ENCODE data around the gene FKBP15.
"Not testable (repeated sequence)": the region's sequence is repeated elsewhere in the genome, so short reads cannot be mapped to it uniquely, and the experiment has no call there.

Gene FKBP15

DNA sequence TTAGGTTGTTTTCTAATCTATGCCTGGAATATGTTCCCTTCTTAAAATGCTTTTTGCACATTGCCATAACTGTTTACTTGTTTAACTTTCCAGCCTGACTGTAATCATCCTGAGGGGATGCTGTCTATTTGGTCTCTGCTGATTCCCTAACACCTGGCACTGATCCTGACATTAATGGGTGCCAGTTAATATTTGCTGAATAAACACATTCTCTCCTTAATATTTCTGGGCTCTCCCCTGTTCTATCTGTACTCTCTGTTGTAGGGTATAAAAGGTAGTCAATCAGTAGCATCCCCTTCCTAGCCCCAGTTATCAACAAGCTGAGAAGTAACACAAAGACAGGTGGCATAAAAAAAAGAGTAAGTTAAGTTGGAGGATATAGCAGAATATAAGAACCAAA, 91.6 kb downstream of the FKBP15 start:
- H3K27ac ChIP-seq (ENCODE audit: low read length) = no peak overlapping the region
- peaks cover 10% of the 10 kb centered on the region for H3K4me1 ChIP-seq (ENCODE audit: low read length)
- TF ChIP-seq, protein P1, sequence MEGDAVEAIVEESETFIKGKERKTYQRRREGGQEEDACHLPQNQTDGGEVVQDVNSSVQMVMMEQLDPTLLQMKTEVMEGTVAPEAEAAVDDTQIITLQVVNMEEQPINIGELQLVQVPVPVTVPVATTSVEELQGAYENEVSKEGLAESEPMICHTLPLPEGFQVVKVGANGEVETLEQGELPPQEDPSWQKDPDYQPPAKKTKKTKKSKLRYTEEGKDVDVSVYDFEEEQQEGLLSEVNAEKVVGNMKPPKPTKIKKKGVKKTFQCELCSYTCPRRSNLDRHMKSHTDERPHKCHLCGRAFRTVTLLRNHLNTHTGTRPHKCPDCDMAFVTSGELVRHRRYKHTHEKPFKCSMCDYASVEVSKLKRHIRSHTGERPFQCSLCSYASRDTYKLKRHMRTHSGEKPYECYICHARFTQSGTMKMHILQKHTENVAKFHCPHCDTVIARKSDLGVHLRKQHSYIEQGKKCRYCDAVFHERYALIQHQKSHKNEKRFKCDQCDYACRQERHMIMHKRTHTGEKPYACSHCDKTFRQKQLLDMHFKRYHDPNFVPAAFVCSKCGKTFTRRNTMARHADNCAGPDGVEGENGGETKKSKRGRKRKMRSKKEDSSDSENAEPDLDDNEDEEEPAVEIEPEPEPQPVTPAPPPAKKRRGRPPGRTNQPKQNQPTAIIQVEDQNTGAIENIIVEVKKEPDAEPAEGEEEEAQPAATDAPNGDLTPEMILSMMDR (IDR thresholded peaks at IDR 0.05; ENCODE audit: low read depth, low read length) = no peak
- no peak for TF ChIP-seq EZH2phosphoT487 (IDR thresholded peaks at IDR 0.05; ENCODE audit: low read depth)
- H3K4me3 ChIP-seq (ENCODE audit: low read length) = no peak overlapping the region
- H3K36me3 ChIP-seq (replicated peaks; ENCODE audit: low read depth, low read length) = no peaks in the 10 kb centered on the region
- no peak overlapping the region for H2AFZ ChIP-seq (ENCODE audit: low read depth, low read length)
- no peak overlapping the region for H3K9ac ChIP-seq (ENCODE audit: low read length)
- H4K20me1 ChIP-seq (ENCODE audit: insufficient read depth, low read length) = no peaks in the 10 kb centered on the region
- no peak overlapping the region for H3K4me2 ChIP-seq (ENCODE audit: low read length)
- H3K79me2 ChIP-seq (ENCODE audit: low read length) = no peaks in the 10 kb centered on the region
- no peaks in the 10 kb centered on the region for H3K9me3 ChIP-seq (ENCODE audit: insufficient read depth, low read length)
- H3K27me3 ChIP-seq (ENCODE audit: low read depth, low read length) = peaks cover 24% of the 10 kb centered on the region

DNA sequence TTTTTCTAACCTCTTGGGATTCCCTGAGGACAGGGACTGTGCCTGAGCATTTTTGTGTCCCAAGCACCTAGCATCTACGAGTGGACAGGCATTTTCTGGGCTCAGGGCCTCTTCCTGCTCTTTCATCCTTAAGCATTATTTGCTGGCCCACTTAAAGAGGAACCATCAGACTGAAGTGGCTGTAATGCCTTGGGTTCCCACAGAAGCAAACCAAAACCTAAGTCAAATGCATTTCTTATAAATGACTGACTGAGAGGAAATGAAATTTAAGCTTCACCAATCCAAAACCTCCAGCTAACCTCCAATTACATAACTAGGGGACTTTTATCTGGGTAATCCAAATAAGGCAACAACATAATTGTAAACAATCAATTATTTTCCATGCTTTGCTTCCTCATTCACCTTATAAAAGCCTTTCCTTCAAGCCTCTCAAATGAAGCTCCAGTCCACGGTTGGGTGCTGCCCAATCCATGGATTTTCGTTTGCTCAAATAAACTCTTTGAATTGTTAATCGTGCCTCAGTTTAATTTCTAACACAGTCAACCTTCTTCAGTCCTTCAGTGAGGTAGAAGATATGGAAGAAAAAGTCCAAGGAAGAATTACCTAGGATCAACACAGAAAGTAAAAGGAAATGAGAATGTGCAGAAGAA, 95.6 kb downstream of the FKBP15 start:
- H3K27me3 ChIP-seq (ENCODE audit: low read depth, low read length) = peaks cover 18% of the 10 kb centered on the region
- no peaks in the 10 kb centered on the region for H4K20me1 ChIP-seq (ENCODE audit: insufficient read depth, low read length)
- H3K27ac ChIP-seq (ENCODE audit: low read length) = no peak overlapping the region
- no peaks in the 10 kb centered on the region for H3K79me2 ChIP-seq (ENCODE audit: low read length)
- peaks cover 10% of the 10 kb centered on the region for H3K4me1 ChIP-seq (ENCODE audit: low read length)
- no peaks in the 10 kb centered on the region for H3K36me3 ChIP-seq (replicated peaks; ENCODE audit: low read depth, low read length)
- no peak overlapping the region for H2AFZ ChIP-seq (ENCODE audit: low read depth, low read length)
- H3K4me3 ChIP-seq (ENCODE audit: low read length) = no peak overlapping the region
- no peak overlapping the region for H3K9ac ChIP-seq (ENCODE audit: low read length)
- H3K4me2 ChIP-seq (ENCODE audit: low read length) = no peak overlapping the region
- no peaks in the 10 kb centered on the region for H3K9me3 ChIP-seq (ENCODE audit: insufficient read depth, low read length)
- TF ChIP-seq, protein P1 (IDR thresholded peaks at IDR 0.05; ENCODE audit: low read depth, low read length) = no peak
- no peak for TF ChIP-seq EZH2phosphoT487 (IDR thresholded peaks at IDR 0.05; ENCODE audit: low read depth)

DNA sequence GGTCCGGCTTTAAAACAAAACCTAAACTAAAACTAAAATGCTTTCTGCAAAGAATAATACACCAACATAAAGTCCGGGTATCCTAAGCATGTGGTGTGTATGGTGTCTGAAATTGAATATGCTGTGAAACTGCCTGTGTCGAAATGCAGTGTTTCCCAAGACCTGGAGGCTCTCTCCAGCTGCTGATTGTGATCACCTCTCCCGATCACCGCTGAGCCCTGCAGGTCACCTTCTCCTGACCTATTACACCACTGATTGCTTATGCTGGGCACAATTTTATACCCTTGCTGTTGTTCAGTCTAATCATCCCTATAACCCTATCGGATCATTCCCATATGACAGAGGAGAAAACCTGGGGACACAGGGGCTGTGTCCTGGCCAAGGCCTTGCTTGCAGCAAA, 102.2 kb downstream of the FKBP15 start:
- H3K9me3 ChIP-seq (ENCODE audit: insufficient read depth, low read length); H3K79me2 ChIP-seq (ENCODE audit: low read length); H3K4me1 ChIP-seq (ENCODE audit: low read length); H3K4me3 ChIP-seq (ENCODE audit: low read length); H3K27me3 ChIP-seq (ENCODE audit: low read depth, low read length); H3K27ac ChIP-seq (ENCODE audit: low read length); H3K4me2 ChIP-seq (ENCODE audit: low read length); H4K20me1 ChIP-seq (ENCODE audit: insufficient read depth, low read length); H3K36me3 ChIP-seq (replicated peaks; ENCODE audit: low read depth, low read length); H3K9ac ChIP-seq (ENCODE audit: low read length); H2AFZ ChIP-seq (ENCODE audit: low read depth, low read length): not testable (repeated sequence)
